ENCODE data around the gene APOO.

- no peak for TF ChIP-seq EZH2 (IDR thresholded peaks at IDR 0.05; ENCODE audit: low read depth)
- TF ChIP-seq, protein P1, sequence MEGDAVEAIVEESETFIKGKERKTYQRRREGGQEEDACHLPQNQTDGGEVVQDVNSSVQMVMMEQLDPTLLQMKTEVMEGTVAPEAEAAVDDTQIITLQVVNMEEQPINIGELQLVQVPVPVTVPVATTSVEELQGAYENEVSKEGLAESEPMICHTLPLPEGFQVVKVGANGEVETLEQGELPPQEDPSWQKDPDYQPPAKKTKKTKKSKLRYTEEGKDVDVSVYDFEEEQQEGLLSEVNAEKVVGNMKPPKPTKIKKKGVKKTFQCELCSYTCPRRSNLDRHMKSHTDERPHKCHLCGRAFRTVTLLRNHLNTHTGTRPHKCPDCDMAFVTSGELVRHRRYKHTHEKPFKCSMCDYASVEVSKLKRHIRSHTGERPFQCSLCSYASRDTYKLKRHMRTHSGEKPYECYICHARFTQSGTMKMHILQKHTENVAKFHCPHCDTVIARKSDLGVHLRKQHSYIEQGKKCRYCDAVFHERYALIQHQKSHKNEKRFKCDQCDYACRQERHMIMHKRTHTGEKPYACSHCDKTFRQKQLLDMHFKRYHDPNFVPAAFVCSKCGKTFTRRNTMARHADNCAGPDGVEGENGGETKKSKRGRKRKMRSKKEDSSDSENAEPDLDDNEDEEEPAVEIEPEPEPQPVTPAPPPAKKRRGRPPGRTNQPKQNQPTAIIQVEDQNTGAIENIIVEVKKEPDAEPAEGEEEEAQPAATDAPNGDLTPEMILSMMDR (conservative IDR thresholded peaks at IDR 0.05) = no peak
Observed at GRCh38 chrX:23826216-23826615, 81.5 kb downstream of the APOO start.

Measured in PC-9 (cell line).